Neuronal stem cell (in vitro differentiated cells): Measurements from ENCODE around the gene SH3GL1. TPM values are rescaled to one million over a fixed set of nuclear protein-coding genes. Genes with fewer than 3 reads are reported as not detected.

ENCODE experiments used
- DNase-seq: peaks from one replicate; pipeline ENCODE4 v3.0.0-alpha.2; 2013; ENCODE audit warnings: low spot score
- H2AFZ ChIP-seq: one replicate; pipeline ENCODE4 v1.6.1; 2013; ENCODE audit warnings: mild to moderate bottlenecking, low read length, inconsistent platforms
- H2AK5ac ChIP-seq: 2 replicates; pipeline ENCODE4 v1.6.1; 2013; ENCODE audit warnings: low read depth, mild to moderate bottlenecking, inconsistent platforms, low read length, moderate library complexity, mixed read lengths
- H2BK120ac ChIP-seq: 2 replicates; pipeline ENCODE4 v1.6.1; 2013; ENCODE audit warnings: low read depth, mild to moderate bottlenecking, inconsistent platforms, low read length, moderate library complexity, mixed read lengths
- H2BK12ac ChIP-seq: one replicate; pipeline ENCODE4 v1.6.1; 2013; ENCODE audit warnings: low read length, inconsistent platforms
- H2BK15ac ChIP-seq: 2 replicates; pipeline ENCODE4 v1.6.1; 2013; ENCODE audit warnings: mild to moderate bottlenecking, low read length, inconsistent platforms, mixed read lengths
- H2BK5ac ChIP-seq: one replicate; pipeline ENCODE4 v1.6.1; 2013; ENCODE audit warnings: inconsistent platforms, mild to moderate bottlenecking, low read length, moderate library complexity
- H3K14ac ChIP-seq: one replicate; pipeline ENCODE4 v1.6.1; 2013; ENCODE audit warnings: low read length, inconsistent platforms
- H3K18ac ChIP-seq: 2 replicates; pipeline ENCODE4 v1.6.1; 2013; ENCODE audit warnings: low read length, inconsistent platforms
- H3K23ac ChIP-seq: 2 replicates; pipeline ENCODE4 v1.6.1; 2013; ENCODE audit warnings: low read depth, mild to moderate bottlenecking, mixed read lengths, low read length, inconsistent platforms; ENCODE audit not compliant: poor library complexity
- H3K27ac ChIP-seq: replicated peaks from 3 replicates; pipeline ENCODE4 v1.5.1; 2013; ENCODE audit warnings: low read length, inconsistent platforms
- H3K27me3 ChIP-seq, 3 experiments: 2 replicates each; pipeline ENCODE4 v1.6.1; 2013; ENCODE audit warnings: low read length in 3 of 3, mild to moderate bottlenecking in 2 of 3, inconsistent platforms in 1 of 3, low read depth in 1 of 3, mixed read lengths in 1 of 3, moderate library complexity in 1 of 3; ENCODE audit not compliant: control insufficient read depth in 3 of 3, insufficient read depth in 3 of 3
- H3K36me3 ChIP-seq, 2 donors: replicated peaks in 1 of 2; 2 replicates each; pipeline ENCODE4 v1.6.1; 2013; ENCODE audit warnings: low read length in 2 of 2; ENCODE audit not compliant: control insufficient read depth in 2 of 2, insufficient read depth in 2 of 2
- H3K4ac ChIP-seq: 2 replicates; pipeline ENCODE4 v1.6.1; 2013; ENCODE audit warnings: inconsistent platforms, mild to moderate bottlenecking, low read length, moderate library complexity
- H3K4me1 ChIP-seq, 2 donors: 1 replicate in 1 of 2; 2 replicates in 1 of 2; pipeline ENCODE4 v1.6.1; 2013; ENCODE audit warnings: low read length in 2 of 2, low read depth in 1 of 2; ENCODE audit not compliant: control insufficient read depth in 2 of 2, insufficient read depth in 1 of 2
- H3K4me2 ChIP-seq: one replicate; pipeline ENCODE4 v1.6.1; 2013; ENCODE audit warnings: mild to moderate bottlenecking, low read length, inconsistent platforms; ENCODE audit not compliant: insufficient read depth, poor library complexity, severe bottlenecking
- H3K4me3 ChIP-seq, 2 donors: 2 replicates each; pipeline ENCODE4 v1.5.1; 2013; ENCODE audit warnings: low read length in 2 of 2, mild to moderate bottlenecking in 2 of 2, inconsistent platforms in 1 of 2, moderate library complexity in 1 of 2
- H3K79me1 ChIP-seq: one replicate; pipeline ENCODE4 v1.6.1; 2013; ENCODE audit warnings: low read depth, mild to moderate bottlenecking, inconsistent platforms, low read length, moderate library complexity
- H3K9ac ChIP-seq: one replicate; pipeline ENCODE4 v1.6.1; 2013; ENCODE audit warnings: mild to moderate bottlenecking, low read depth, low read length, inconsistent platforms; ENCODE audit not compliant: poor library complexity
- H3K9me3 ChIP-seq, 2 donors: replicated peaks in 1 of 2; 2 replicates each; pipeline versions ENCODE3 to v1.6.1; 2013; ENCODE audit warnings: low read length in 2 of 2, mild to moderate bottlenecking in 2 of 2, inconsistent platforms in 1 of 2, low read depth in 1 of 2, mixed read lengths in 1 of 2, moderate library complexity in 1 of 2; ENCODE audit not compliant: control insufficient read depth in 2 of 2, insufficient read depth in 1 of 2
- H4K8ac ChIP-seq: one replicate; pipeline ENCODE4 v1.6.1; 2013; ENCODE audit warnings: low read depth, mild to moderate bottlenecking, inconsistent platforms, low read length, moderate library complexity
- H4K91ac ChIP-seq: one replicate; pipeline ENCODE4 v1.6.1; 2013; ENCODE audit warnings: low read length, low read depth, mild to moderate bottlenecking, inconsistent platforms; ENCODE audit not compliant: poor library complexity
- WGBS, 2 donors: extraction: QIAGEN DNeasy Blood & Tissue Kit; methylation state at CpG; one replicate each; pipeline ENCODE4 v1.1.7; 2013; ENCODE audit warnings: missing lambda C conversion rate in 2 of 2, mixed read lengths in 1 of 2; ENCODE audit not compliant: insufficient read length in 2 of 2, insufficient replicate concordance in 1 of 2; ENCODE audit errors: extremely low coverage in 2 of 2; 5-methylcytosine and 5-hydroxymethylcytosine counted together
- small RNA-seq: library from polyadenylated mRNA; stranded (forward); fragments of <200 nt; extraction: miRNeasy Mini kit (QIAGEN cat#:217004); gene quantifications from one replicate; pipeline ENCODE3, GENCODE V24; 2013; ENCODE audit not compliant: insufficient read depth

Gene SH3GL1

GRCh38 chr19:4318460-4318859 lies 81.9 kb downstream of the SH3GL1 start:
- peak overlapping the region; percentile 31 for H3K23ac ChIP-seq
- H2BK15ac ChIP-seq, result no peak overlapping the region
- no peak overlapping the region for H2BK120ac ChIP-seq
- H2AFZ ChIP-seq, result no peak overlapping the region
- no peak overlapping the region for H2BK12ac ChIP-seq
- no peak overlapping the region for H3K9ac ChIP-seq
- peaks cover 6 to 10% of the 10 kb centered on the region in 2 donors for H3K9me3 ChIP-seq
- H3K27ac ChIP-seq, result no peak overlapping the region
- H4K8ac ChIP-seq, result peak overlapping the region; percentile 3
- no peak overlapping the region for H2BK5ac ChIP-seq
- no peak overlapping the region for H3K4me3 ChIP-seq
- H3K4me2 ChIP-seq, result no peak overlapping the region
- no peaks in the 10 kb centered on the region for H3K27me3 ChIP-seq
- no peak overlapping the region for H4K91ac ChIP-seq
- H3K4me1 ChIP-seq, result no peaks in the 10 kb centered on the region
- H3K14ac ChIP-seq, result no peak overlapping the region
- no peak overlapping the region for H2AK5ac ChIP-seq
- no peaks in the 10 kb centered on the region for H3K79me1 ChIP-seq
- H3K36me3 ChIP-seq, result peaks cover 22 to 42% of the 10 kb centered on the region in 2 donors
- H3K18ac ChIP-seq, result no peak overlapping the region
- H3K4ac ChIP-seq, result no peak overlapping the region
- no CpG with 5 or more reads among the region's 7 CpGs for WGBS, 2 donors
- DNase-seq, result no peak

DNA sequence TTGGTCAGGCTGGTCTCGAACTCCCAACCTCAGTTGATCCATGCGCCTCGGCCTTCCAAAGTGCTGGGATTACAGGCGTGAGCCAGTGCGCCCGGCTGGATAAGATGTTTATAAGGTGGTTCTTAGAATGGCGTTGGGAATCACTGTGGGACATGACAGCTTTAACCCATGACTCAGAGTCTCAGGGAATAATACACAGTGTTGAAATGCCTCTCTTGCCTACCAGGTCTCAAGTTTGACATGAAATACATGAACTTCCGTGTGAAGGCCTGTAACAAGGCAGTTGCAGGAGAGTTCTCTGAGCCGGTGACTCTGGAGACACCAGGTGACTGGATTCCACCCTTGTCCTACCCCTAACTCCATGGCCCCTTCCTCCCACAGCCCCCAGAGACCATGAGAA lies 83.4 kb downstream of the SH3GL1 start:
- no CpG with 5 or more reads among the region's 9 CpGs for WGBS, 2 donors
- Histone ChIP-seq H3K4me3 (no peak overlapping the region), H3K79me1 (no peaks in the 10 kb centered on the region), H2BK120ac (no peak overlapping the region), H4K8ac (no peak overlapping the region), H3K4me2 (no peak overlapping the region), H2AFZ (no peak overlapping the region), H3K4me1 (no peaks in the 10 kb centered on the region), H3K27me3 (no peaks in the 10 kb centered on the region), H3K23ac (no peak overlapping the region), H2AK5ac (no peak overlapping the region), H3K27ac (no peak overlapping the region), H3K18ac (no peak overlapping the region), H4K91ac (no peak overlapping the region), H2BK15ac (no peak overlapping the region), H2BK5ac (no peak overlapping the region), H3K14ac (no peak overlapping the region), H2BK12ac (no peak overlapping the region), H3K9me3 (peaks cover 6 to 10% of the 10 kb centered on the region in 2 donors), H3K36me3 (peaks cover 27 to 42% of the 10 kb centered on the region in 2 donors), H3K9ac (no peak overlapping the region), H3K4ac (no peak overlapping the region)
- no peak for DNase-seq

DNA sequence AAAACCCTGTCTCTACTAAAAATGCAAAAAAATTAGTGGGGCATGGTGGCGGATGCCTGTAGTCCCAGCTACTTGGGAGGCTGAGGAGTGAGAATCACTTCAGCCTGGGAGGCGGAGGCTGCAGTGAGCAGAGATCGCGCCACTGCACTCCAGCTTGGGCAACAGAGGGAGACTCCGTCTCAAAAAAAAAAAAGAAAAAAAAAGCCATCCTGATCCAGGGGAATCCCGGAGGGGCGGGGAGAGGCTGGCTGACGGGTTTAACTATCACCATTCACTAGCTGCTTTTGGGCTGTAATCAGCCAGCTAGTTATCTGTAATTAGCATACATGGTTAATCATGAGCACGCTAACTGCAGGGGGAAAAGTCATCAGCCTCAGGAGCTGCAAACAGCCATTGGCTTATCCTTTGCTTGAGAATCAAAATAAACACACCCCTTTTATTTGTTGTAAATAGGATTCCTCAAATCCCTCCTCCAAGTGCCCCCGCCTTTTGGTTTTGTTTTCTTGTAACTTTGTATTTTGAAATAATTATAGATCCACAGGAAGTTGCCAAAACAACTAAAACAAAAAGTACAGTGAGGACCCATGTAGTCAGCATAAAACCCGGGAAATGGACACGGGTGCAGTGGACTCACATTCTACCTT lies 86.4 kb downstream of the SH3GL1 start:
- H3K23ac ChIP-seq, result no peak overlapping the region
- H3K18ac ChIP-seq, result no peak overlapping the region
- peaks cover 2% of the 10 kb centered on the region for H3K79me1 ChIP-seq
- no CpG with 5 or more reads among the region's 12 CpGs for WGBS, 2 donors
- H3K4me2 ChIP-seq, result no peak overlapping the region
- no peak overlapping the region for H3K4ac ChIP-seq
- no peak overlapping the region for H2BK12ac ChIP-seq
- no peaks in the 10 kb centered on the region for H3K27me3 ChIP-seq
- H4K91ac ChIP-seq, result no peak overlapping the region
- no peak overlapping the region for H2BK5ac ChIP-seq
- DNase-seq, result no peak
- H3K9me3 ChIP-seq, result peaks cover 4 to 5% of the 10 kb centered on the region in 2 donors
- H3K27ac ChIP-seq, result no peak overlapping the region
- H2BK120ac ChIP-seq, result no peak overlapping the region
- H2AFZ ChIP-seq, result no peak overlapping the region
- no peak overlapping the region for H3K4me3 ChIP-seq
- no peaks in the 10 kb centered on the region for H3K4me1 ChIP-seq
- H2AK5ac ChIP-seq, result no peak overlapping the region
- H3K36me3 ChIP-seq, result peaks cover 35 to 64% of the 10 kb centered on the region in 2 donors
- H3K9ac ChIP-seq, result no peak overlapping the region
- no peak overlapping the region for H4K8ac ChIP-seq
- H2BK15ac ChIP-seq, result no peak overlapping the region
- no peak overlapping the region for H3K14ac ChIP-seq

Small RNA genes lying within 50 kb of the gene (small RNA-seq; reads per million reads assigned to genes)
- not detected for gene MIR4746
